ENCODE data around the gene CCSER1. TPM values are rescaled to one million over a fixed set of nuclear protein-coding genes. Genes with fewer than 3 reads are reported as not detected.

CCSER1 gene
- total RNA-seq, 1 experiment from 2014 or later = 0.63 TPM

GRCh38 chr4:90148574-90149148 is 21.5 kb downstream of the CCSER1 start:
- no peaks in the 10 kb centered on the region for H3K4me1 Mint-ChIP-seq (ENCODE audit: insufficient read depth, unreplicated experiment)
- ChIA-PET POLR2A (no interaction called here), CTCF (interaction anchor here (0.6 kb wide), 1 partner anchor 132 kb away, joined by 4 read pairs; no protein-coding TSS in a partner anchor)
- TF ChIP-seq CTCF (IDR thresholded peaks at IDR 0.05; ENCODE audit: unreplicated experiment) = no peak
- BruUV-seq (replicated peaks) = no TSS peak
- DNase-seq (ENCODE audit: unreplicated experiment) = no peak
- H3K27ac Mint-ChIP-seq (ENCODE audit: low read depth, unreplicated experiment) = no peak overlapping the region
- H3K27me3 Mint-ChIP-seq (ENCODE audit: insufficient read depth, unreplicated experiment) = no peaks in the 10 kb centered on the region
- no peaks in the 10 kb centered on the region for H3K9me3 Mint-ChIP-seq (ENCODE audit: unreplicated experiment)
- intact Hi-C loops (cut with micrococcal nuclease) = no loop called here
- no peaks in the 10 kb centered on the region for H3K36me3 Mint-ChIP-seq (ENCODE audit: insufficient read depth, unreplicated experiment)
- no peak overlapping the region for H3K4me3 Mint-ChIP-seq (ENCODE audit: unreplicated experiment)

GRCh38 chr4:90152024-90152423 is 24.8 kb downstream of the CCSER1 start:
- intact Hi-C loops (cut with micrococcal nuclease) = no loop called here

GRCh38 chr4:90159193-90159592 is 32.0 kb downstream of the CCSER1 start:
- no peak for TF ChIP-seq CTCF (IDR thresholded peaks at IDR 0.05; ENCODE audit: unreplicated experiment)
- no TSS peak for BruUV-seq (replicated peaks)
- Mint-ChIP-seq H3K9me3 (ENCODE audit: unreplicated experiment) (peaks cover 7% of the 10 kb centered on the region), H3K4me3 (ENCODE audit: unreplicated experiment) (no peak overlapping the region), H3K27me3 (ENCODE audit: insufficient read depth, unreplicated experiment) (no peaks in the 10 kb centered on the region), H3K4me1 (ENCODE audit: insufficient read depth, unreplicated experiment) (peaks cover 15% of the 10 kb centered on the region), H3K27ac (ENCODE audit: low read depth, unreplicated experiment) (no peak overlapping the region), H3K36me3 (ENCODE audit: insufficient read depth, unreplicated experiment) (no peaks in the 10 kb centered on the region)
- CTCF ChIA-PET = no interaction called here
- intact Hi-C loops (cut with micrococcal nuclease) = no loop called here
- POLR2A ChIA-PET = no interaction called here
- DNase-seq (ENCODE audit: unreplicated experiment) = peak; percentile 86

More at GRCh38 chr4:90152024-90152423, 24.8 kb downstream of the CCSER1 start:
- ChIA-PET POLR2A (no interaction called here), CTCF (interaction anchor here (0.6 to 0.8 kb wide), 5 partner anchors 13 to 119 kb away, joined by 3 to 4 read pairs (median 3); no protein-coding TSS in a partner anchor)
- no TSS peak for BruUV-seq (replicated peaks)
- Mint-ChIP-seq H3K4me3 (ENCODE audit: unreplicated experiment) (no peak overlapping the region), H3K27me3 (ENCODE audit: insufficient read depth, unreplicated experiment) (no peaks in the 10 kb centered on the region), H3K36me3 (ENCODE audit: insufficient read depth, unreplicated experiment) (no peaks in the 10 kb centered on the region), H3K4me1 (ENCODE audit: insufficient read depth, unreplicated experiment) (no peaks in the 10 kb centered on the region), H3K9me3 (ENCODE audit: unreplicated experiment) (peaks cover 6% of the 10 kb centered on the region), H3K27ac (ENCODE audit: low read depth, unreplicated experiment) (no peak overlapping the region)
- DNase-seq (ENCODE audit: unreplicated experiment) = no peak
- no peak for TF ChIP-seq CTCF (IDR thresholded peaks at IDR 0.05; ENCODE audit: unreplicated experiment)

- CTCF ChIA-PET = no interaction called here
- no peak for DNase-seq (ENCODE audit: unreplicated experiment)
- Mint-ChIP-seq H3K27ac (ENCODE audit: low read depth, unreplicated experiment) (peak overlapping the region; percentile 32), H3K27me3 (ENCODE audit: insufficient read depth, unreplicated experiment) (no peaks in the 10 kb centered on the region), H3K36me3 (ENCODE audit: insufficient read depth, unreplicated experiment) (no peaks in the 10 kb centered on the region), H3K4me3 (ENCODE audit: unreplicated experiment) (no peak overlapping the region), H3K9me3 (ENCODE audit: unreplicated experiment) (peaks cover 7% of the 10 kb centered on the region), H3K4me1 (ENCODE audit: insufficient read depth, unreplicated experiment) (peaks cover 15% of the 10 kb centered on the region)
- intact Hi-C loops (cut with micrococcal nuclease) = no loop called here
- POLR2A ChIA-PET = no interaction called here
- no TSS peak for BruUV-seq (replicated peaks)
- TF ChIP-seq CTCF (IDR thresholded peaks at IDR 0.05; ENCODE audit: unreplicated experiment) = no peak
Observed at GRCh38 chr4:90160044-90160443, 32.9 kb downstream of the CCSER1 start.

Measured in MCF 10A (cell line).